ENCODE results near the gene RBL1. TPM values are rescaled to one million over a fixed set of nuclear protein-coding genes. Genes with fewer than 3 reads are reported as not detected.
"Not testable (repeated sequence)": the region's sequence is repeated elsewhere in the genome, so short reads cannot be mapped to it uniquely, and the experiment has no call there.

RBL1 gene, protein sequence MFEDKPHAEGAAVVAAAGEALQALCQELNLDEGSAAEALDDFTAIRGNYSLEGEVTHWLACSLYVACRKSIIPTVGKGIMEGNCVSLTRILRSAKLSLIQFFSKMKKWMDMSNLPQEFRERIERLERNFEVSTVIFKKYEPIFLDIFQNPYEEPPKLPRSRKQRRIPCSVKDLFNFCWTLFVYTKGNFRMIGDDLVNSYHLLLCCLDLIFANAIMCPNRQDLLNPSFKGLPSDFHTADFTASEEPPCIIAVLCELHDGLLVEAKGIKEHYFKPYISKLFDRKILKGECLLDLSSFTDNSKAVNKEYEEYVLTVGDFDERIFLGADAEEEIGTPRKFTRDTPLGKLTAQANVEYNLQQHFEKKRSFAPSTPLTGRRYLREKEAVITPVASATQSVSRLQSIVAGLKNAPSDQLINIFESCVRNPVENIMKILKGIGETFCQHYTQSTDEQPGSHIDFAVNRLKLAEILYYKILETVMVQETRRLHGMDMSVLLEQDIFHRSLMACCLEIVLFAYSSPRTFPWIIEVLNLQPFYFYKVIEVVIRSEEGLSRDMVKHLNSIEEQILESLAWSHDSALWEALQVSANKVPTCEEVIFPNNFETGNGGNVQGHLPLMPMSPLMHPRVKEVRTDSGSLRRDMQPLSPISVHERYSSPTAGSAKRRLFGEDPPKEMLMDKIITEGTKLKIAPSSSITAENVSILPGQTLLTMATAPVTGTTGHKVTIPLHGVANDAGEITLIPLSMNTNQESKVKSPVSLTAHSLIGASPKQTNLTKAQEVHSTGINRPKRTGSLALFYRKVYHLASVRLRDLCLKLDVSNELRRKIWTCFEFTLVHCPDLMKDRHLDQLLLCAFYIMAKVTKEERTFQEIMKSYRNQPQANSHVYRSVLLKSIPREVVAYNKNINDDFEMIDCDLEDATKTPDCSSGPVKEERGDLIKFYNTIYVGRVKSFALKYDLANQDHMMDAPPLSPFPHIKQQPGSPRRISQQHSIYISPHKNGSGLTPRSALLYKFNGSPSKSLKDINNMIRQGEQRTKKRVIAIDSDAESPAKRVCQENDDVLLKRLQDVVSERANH
- 15.8 TPM for polyA plus RNA-seq (ENCODE audit: insufficient read length)
- long read RNA-seq, donor 1, partial matches to known transcripts, result 0 of 1 reads
- long read RNA-seq, donor 1, other reads (novel, unspliced or antisense), result 0 of 1 reads
- long read RNA-seq, donor 2, result 0 reads
- long read RNA-seq, donor 3, result 0 reads
- long read RNA-seq, donor 4, result 0 reads
- long read RNA-seq, donor 5, result 0 reads
- long read RNA-seq, donor 6, result 0 reads
- long read RNA-seq, donor 7, full-length matches to known transcripts, result 2 of 2 reads
- long read RNA-seq, donor 7, partial matches to known transcripts, result 0 of 2 reads
- long read RNA-seq, donor 7, other reads (novel, unspliced or antisense), result 0 of 2 reads
- long read RNA-seq, donor 8, partial matches to known transcripts, result 0 of 1 reads
- long read RNA-seq, donor 8, other reads (novel, unspliced or antisense), result 0 of 1 reads

DNA sequence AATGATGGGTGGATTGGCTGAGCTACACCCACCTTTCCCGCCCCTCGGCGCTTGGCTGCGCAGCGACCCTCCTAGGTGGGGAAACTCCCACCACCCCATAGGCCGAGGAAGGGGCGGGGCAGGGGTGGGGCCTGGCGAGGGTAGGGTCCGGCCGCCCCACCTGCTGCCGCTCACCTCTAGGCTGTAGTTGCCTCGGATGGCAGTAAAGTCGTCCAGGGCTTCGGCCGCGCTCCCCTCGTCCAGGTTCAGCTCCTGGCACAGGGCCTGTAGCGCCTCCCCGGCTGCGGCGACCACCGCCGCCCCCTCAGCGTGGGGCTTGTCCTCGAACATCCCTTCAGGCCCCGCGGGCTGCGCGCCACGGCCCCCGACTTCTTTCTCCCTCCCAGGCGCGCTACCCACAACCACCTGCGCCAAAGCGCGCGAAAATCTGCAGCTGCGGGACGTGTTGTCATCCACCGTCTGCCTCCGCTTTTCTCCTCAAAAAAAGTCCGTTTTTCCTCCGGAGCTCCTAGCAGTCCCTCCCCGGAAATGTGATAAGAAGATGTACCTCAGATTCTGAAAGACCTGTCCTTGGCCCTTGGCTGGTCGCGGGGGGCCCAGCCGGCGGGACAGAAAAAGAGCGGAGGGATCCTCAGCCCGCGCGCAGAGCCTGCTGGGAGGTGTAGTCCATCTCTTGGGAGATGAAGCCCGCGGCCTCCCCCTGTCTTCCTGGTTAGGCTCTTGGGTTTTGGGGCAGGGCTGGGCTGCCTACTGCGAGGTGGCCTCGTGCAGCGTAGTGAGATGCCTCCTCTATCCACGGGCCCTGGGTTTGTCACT, at the start of gene RBL1:
RBL1 (minus strand) TSS at position 399 of the 816 bp plus-strand sequence; CDS start at position 330, 69 bp downstream.
- DNase-seq, result peak; percentile 91

DNA sequence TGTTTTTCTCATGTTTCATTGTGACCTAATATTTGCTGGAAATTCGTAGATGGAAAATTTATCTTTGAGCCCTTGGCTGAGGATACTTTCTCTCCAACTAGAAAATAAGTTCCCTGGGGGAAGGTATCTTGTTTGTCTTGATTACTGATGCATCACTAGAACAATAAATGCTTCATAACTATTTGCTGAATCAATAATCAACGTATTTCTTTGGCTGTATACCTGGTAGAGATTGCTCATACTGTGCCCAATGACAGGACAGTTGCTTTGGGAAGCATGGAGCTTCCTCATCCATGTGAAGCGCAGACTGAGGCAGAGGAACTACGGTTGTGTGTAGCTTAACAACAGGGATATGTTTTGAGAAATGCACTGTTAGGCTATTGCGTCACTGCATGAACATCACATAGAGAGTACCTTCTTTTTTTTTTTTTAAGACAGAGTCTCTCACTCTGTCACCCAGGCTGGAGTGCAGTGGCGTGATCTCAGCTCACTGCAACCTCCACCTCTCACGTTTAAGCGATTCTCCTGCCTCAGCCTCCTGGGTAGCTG, 49.1 kb upstream of the RBL1 start:
- no peak for DNase-seq

- no peak for DNase-seq
Observed at GRCh38 chr20:37142708-37143107, 46.9 kb upstream of the RBL1 start.

GRCh38 chr20:37137547-37137946, 41.8 kb upstream of the RBL1 start:
- DNase-seq, result no peak

- DNase-seq, result no peak
Observed at GRCh38 chr20:37133952-37134351, 38.2 kb upstream of the RBL1 start.

GRCh38 chr20:37131486-37131885, 35.7 kb upstream of the RBL1 start:
- DNase-seq, result no peak

GRCh38 chr20:37128803-37129202, 33.0 kb upstream of the RBL1 start:
- no peak for DNase-seq

DNA sequence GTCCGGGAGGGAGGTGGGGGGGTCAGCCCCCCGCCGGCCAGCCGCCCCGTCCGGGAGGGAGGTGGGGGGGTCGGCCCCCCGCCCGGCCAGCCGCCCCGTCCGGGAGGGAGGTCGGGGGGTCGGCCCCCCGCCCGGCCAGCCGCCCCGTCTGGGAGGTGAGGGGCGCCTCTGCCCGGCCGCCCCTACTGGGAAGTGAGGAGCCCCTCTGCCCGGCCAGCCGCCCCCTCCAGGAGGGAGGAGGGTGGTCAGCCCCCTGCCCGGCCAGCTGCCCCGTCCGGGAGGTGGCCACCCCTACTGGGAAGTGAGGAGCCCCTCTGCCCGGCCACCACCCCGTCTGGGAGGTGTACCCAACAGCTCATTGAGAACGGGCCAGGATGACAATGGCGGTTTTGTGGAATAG, 30.5 kb upstream of the RBL1 start:
- DNase-seq, result not testable (repeated sequence)

- no peak for DNase-seq
Observed at GRCh38 chr20:37123441-37123840, 27.6 kb upstream of the RBL1 start.

- no peak for DNase-seq
Observed at GRCh38 chr20:37120497-37120896, 24.7 kb upstream of the RBL1 start.

- no peak for DNase-seq
Observed at GRCh38 chr20:37119356-37120036, 23.7 kb upstream of the RBL1 start.

- DNase-seq, result no peak
Observed at GRCh38 chr20:37114012-37114411, 18.2 kb upstream of the RBL1 start.

GRCh38 chr20:37111926-37112455, 16.2 kb upstream of the RBL1 start:
- DNase-seq, result no peak

- DNase-seq, result no peak
Observed at GRCh38 chr20:37108676-37109075, 12.9 kb upstream of the RBL1 start.

DNA sequence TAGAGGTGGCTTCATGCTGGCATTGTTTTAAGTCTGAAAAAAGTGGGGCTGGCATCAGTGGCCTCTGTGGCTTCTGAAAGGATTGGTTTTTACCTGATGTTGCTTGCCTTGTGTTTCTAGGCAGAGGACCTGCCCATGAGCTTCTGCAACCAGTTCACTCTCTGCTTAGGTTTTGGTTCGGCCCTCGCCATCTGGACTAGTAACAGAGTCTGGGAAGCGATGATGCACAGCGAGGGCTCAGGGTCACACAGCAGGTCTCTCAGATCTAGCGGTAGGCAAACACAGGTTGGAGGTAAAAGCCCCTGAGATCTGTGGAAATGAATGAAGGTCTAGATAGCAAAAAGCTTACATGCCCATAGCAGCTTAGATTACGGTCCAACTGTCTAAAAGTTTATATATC, 6.8 kb upstream of the RBL1 start:
- no peak for DNase-seq

DNA sequence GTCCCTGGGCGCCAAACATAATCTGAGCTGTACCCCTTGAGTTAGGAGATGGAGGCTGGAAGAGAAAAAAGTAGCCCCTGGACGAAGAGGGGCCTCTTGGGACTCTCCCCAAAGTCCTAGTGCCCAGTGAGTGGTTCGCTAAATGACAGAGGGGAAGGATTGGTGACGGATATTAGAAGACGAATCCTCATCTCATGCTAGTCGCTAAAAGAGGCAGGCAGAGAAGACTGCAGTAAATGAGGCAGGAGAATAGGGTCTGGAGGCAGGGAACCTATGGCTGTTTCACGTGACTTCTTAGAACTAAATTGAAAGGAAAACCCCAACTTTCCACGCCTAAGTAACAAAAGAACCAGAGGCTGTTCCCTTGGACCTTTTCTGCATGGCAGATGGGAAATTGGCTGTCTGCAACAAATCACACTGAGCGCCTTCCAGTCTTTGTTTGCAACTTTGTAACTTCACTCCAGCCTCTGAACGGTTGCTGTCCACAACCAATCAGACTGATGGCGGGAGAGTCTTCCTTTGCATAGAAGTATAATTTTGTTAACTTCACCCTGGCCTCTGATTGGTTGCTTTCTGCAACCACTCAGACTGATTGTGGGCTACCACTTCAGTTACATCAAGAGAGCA, 731 bp upstream of the RBL1 start:
- DNase-seq, result no peak

GRCh38 chr20:37095108-37095598, 644 bp downstream of the RBL1 start:
- no peak for DNase-seq

GRCh38 chr20:37090407-37090806, 5.4 kb downstream of the RBL1 start:
- DNase-seq, result no peak

GRCh38 chr20:37081717-37082289, 14.0 kb downstream of the RBL1 start:
- no peak for DNase-seq

Measured in left kidney (tissue), 8 donors.